HepG2 (cell line): Measurements from ENCODE around the gene LTB4R. TPM values are rescaled to one million over a fixed set of nuclear protein-coding genes. Genes with fewer than 3 reads are reported as not detected.

ENCODE experiments used
- ARID2 ChIP-seq: sonication (generic); formaldehyde crosslinking; IDR thresholded peaks from 2 replicates; pipeline ENCODE4 v1.8.1; 2022; ENCODE audit warnings: mild to moderate bottlenecking, missing genetic modification reagents, borderline replicate concordance
- ATRX ChIP-seq: sonication (generic); formaldehyde crosslinking; IDR thresholded peaks from 2 replicates; pipeline ENCODE4 v1.4.0; 2020; ENCODE audit warnings: missing genetic modification reagents, borderline replicate concordance
- CENPT ChIP-seq: sonication (generic); formaldehyde crosslinking; IDR thresholded peaks from 2 replicates; pipeline ENCODE4 v1.8.0; 2022; ENCODE audit warnings: low read depth, mild to moderate bottlenecking, moderate library complexity, missing genetic modification reagents
- DMTF1 ChIP-seq: sonication (generic); formaldehyde crosslinking; IDR thresholded peaks from 2 replicates; pipeline ENCODE4 v1.4.0; 2020; ENCODE audit warnings: mild to moderate bottlenecking, missing genetic modification reagents
- HDAC2 ChIP-seq: sonication (generic); formaldehyde crosslinking; IDR thresholded peaks from 2 replicates; pipeline ENCODE4 v1.4.0; 2020; ENCODE audit warnings: missing genetic modification reagents
- HOXA9 ChIP-seq: sonication (generic); formaldehyde crosslinking; IDR thresholded peaks from 2 replicates; pipeline ENCODE4 v1.8.1; 2022; ENCODE audit warnings: missing genetic modification reagents, mild to moderate bottlenecking, moderate library complexity, borderline replicate concordance
- HOXD1 ChIP-seq: sonication (generic); formaldehyde crosslinking; IDR thresholded peaks from 2 replicates; pipeline ENCODE4 v1.5.0; 2020; ENCODE audit warnings: missing genetic modification reagents
- MBNL3 ChIP-seq: fragments of 250-450 bp; sonication (Bioruptor Pico); conservative IDR thresholded peaks from 2 replicates; pipeline ENCODE4 v1.8.0; 2022; ENCODE audit warnings: mild to moderate bottlenecking, inconsistent platforms
- MIER3 ChIP-seq: IDR thresholded peaks from 2 replicates; pipeline ENCODE4 v1.6.1; 2016; ENCODE audit warnings: missing compliant biosample characterization, borderline replicate concordance
- MIXL1 ChIP-seq: IDR thresholded peaks from 2 replicates; pipeline ENCODE4 v1.6.1; 2016
- MLX ChIP-seq: IDR thresholded peaks from 2 replicates; pipeline ENCODE4 v1.6.1; 2016
- NFYB ChIP-seq: sonication (generic); formaldehyde crosslinking; IDR thresholded peaks from 2 replicates; pipeline ENCODE4 v1.4.0; 2020; ENCODE audit warnings: missing genetic modification reagents
- NPAS2 ChIP-seq: sonication (generic); formaldehyde crosslinking; IDR thresholded peaks from 2 replicates; pipeline ENCODE4 v1.8.0; 2022; ENCODE audit warnings: mild to moderate bottlenecking, missing genetic modification reagents, borderline replicate concordance
- SMAD3 ChIP-seq: sonication (generic); formaldehyde crosslinking; IDR thresholded peaks from 2 replicates; pipeline ENCODE4 v1.4.0; 2020; ENCODE audit warnings: missing genetic modification reagents
- TP53 ChIP-seq: sonication (generic); formaldehyde crosslinking; conservative IDR thresholded peaks from 2 replicates; pipeline ENCODE4 v1.4.0; 2020; ENCODE audit warnings: missing genetic modification reagents
- ZBTB38 ChIP-seq: sonication (generic); formaldehyde crosslinking; IDR thresholded peaks from 2 replicates; pipeline ENCODE4 v1.5.1; 2020; ENCODE audit warnings: mild to moderate bottlenecking, missing genetic modification reagents
- ZFP90 ChIP-seq: sonication (generic); formaldehyde crosslinking; IDR thresholded peaks from 2 replicates; pipeline ENCODE4 v1.8.0; 2022; ENCODE audit warnings: missing genetic modification reagents, mild to moderate bottlenecking, inconsistent platforms, borderline replicate concordance
- ZMAT3 ChIP-seq: sonication (generic); formaldehyde crosslinking; conservative IDR thresholded peaks from 2 replicates; pipeline ENCODE4 v1.7.0; 2021; ENCODE audit warnings: missing genetic modification reagents
- ZNF333 ChIP-seq: sonication (generic); formaldehyde crosslinking; IDR thresholded peaks from 2 replicates; pipeline ENCODE4 v1.4.0; 2020; ENCODE audit warnings: mild to moderate bottlenecking, missing genetic modification reagents, borderline replicate concordance
- ZNF367 ChIP-seq: sonication (generic); formaldehyde crosslinking; IDR thresholded peaks from 2 replicates; pipeline ENCODE4 v1.4.0; 2020; ENCODE audit warnings: missing genetic modification reagents, borderline replicate concordance
- ZNF431 ChIP-seq: sonication (generic); formaldehyde crosslinking; IDR thresholded peaks from 2 replicates; pipeline ENCODE4 v1.9.0; 2022; ENCODE audit warnings: missing genetic modification reagents, low read depth, mild to moderate bottlenecking, borderline replicate concordance
- ZNF567 ChIP-seq: sonication (generic); formaldehyde crosslinking; IDR thresholded peaks from 2 replicates; pipeline ENCODE4 v1.8.1; 2023; ENCODE audit warnings: mild to moderate bottlenecking, missing genetic modification reagents, borderline replicate concordance
- ZNF580 ChIP-seq: IDR thresholded peaks from 2 replicates; pipeline ENCODE4 v1.6.1; 2016; ENCODE audit warnings: low read depth, borderline replicate concordance
- ZNF678 ChIP-seq: sonication (generic); formaldehyde crosslinking; IDR thresholded peaks from 2 replicates; pipeline ENCODE4 v1.4.0; 2020; ENCODE audit warnings: mild to moderate bottlenecking, missing genetic modification reagents
- ZNF720 ChIP-seq: sonication (generic); formaldehyde crosslinking; IDR thresholded peaks from 2 replicates; pipeline ENCODE4 v1.4.0; 2020; ENCODE audit warnings: missing genetic modification reagents
- ZNF784 ChIP-seq: sonication (generic); formaldehyde crosslinking; IDR thresholded peaks from 2 replicates; pipeline ENCODE4 v1.5.1; 2020; ENCODE audit warnings: missing genetic modification reagents, mild to moderate bottlenecking, borderline replicate concordance
- polyA plus RNA-seq, 8 experiments: library from polyadenylated mRNA; depleted of rRNA in 3 of 8; stranded (reverse) in 7 of 8; unstranded in 1 of 8; fragments of >200 nt; fragmentation: Illumina TruSeq in 4 of 8; extraction: Trizol in 4 of 8; gene quantifications; 2 replicates each; pipeline versions ENCODE4 v1.2.1 to v1.2.3, GENCODE V29; 2011 to 2016; ENCODE audit warnings: low read depth in 4 of 8, missing spikeins in 1 of 8, mixed read lengths in 1 of 8; ENCODE audit not compliant: insufficient read depth in 1 of 8
- total RNA-seq, 5 experiments: library from RNA; depleted of rRNA; stranded (reverse); fragments of >200 nt; fragmentation: Illumina TruSeq; extraction: Trizol; gene quantifications; 2 replicates each; pipeline ENCODE4 v1.2.3, GENCODE V29; 2016; ENCODE audit warnings: low read depth in 1 of 5

Gene LTB4R
- total and polyA plus RNA-seq, 2 of the 13 experiments (the other 11 are each of a cell fraction or from before 2014, with no cell fraction given) = 3.2 to 8.2 TPM

- peak; percentile 4; the same call in 1 of the 2 replicates for TF ChIP-seq ZNF367
- TF ChIP-seq DMTF1 (CRISPR knock-in tag) = peak; percentile 27; the same call in 1 of the 2 replicates
- TF ChIP-seq ZNF580 = peak; percentile 94; the same call in 1 of the 2 replicates
- TF ChIP-seq MIXL1 (CRISPR knock-in tag) = no peak; the same call in 1 of the 2 replicates
- TF ChIP-seq ZNF333 (CRISPR knock-in tag) = peak; percentile 84
- no peak for TF ChIP-seq NPAS2 (CRISPR knock-in tag)
- TF ChIP-seq MBNL3 (CRISPR knock-in tag) = no peak
- TF ChIP-seq MIER3 (CRISPR knock-in tag) = peak; percentile 94
- TF ChIP-seq ATRX (CRISPR knock-in tag) = 0 out of 2 replicates have a peak, but pooled peaks have one; percentile 95
- TF ChIP-seq NFYB (CRISPR knock-in tag) = peak; percentile 59; the same call in 1 of the 2 replicates
- TF ChIP-seq ARID2 (CRISPR knock-in tag) = peak; percentile 73
- TF ChIP-seq ZNF678 = peak; percentile 87; the same call in 1 of the 2 replicates
- TF ChIP-seq TP53 (CRISPR knock-in tag) = no peak; the same call in none of the 2 replicates
- peak; percentile 11; the same call in 1 of the 2 replicates for TF ChIP-seq CENPT (CRISPR knock-in tag)
- TF ChIP-seq ZBTB38 (CRISPR knock-in tag) = peak; percentile 91
- peak; percentile 92 for TF ChIP-seq HDAC2 (CRISPR knock-in tag)
- no peak for TF ChIP-seq ZNF431 (CRISPR knock-in tag)
- TF ChIP-seq ZNF784 (CRISPR knock-in tag) = peak; percentile 100
- no peak for TF ChIP-seq ZNF720 (CRISPR knock-in tag)
- peak; percentile 88; the same call in 1 of the 2 replicates for TF ChIP-seq ZMAT3 (CRISPR knock-in tag)
- peak; percentile 99; the same call in 1 of the 2 replicates for TF ChIP-seq ZNF567 (CRISPR knock-in tag)
- no peak; the same call in 1 of the 2 replicates for TF ChIP-seq MLX
- TF ChIP-seq HOXD1 = peak; percentile 95
- TF ChIP-seq HOXA9 = no peak
- peak; percentile 98 for TF ChIP-seq ZFP90
- TF ChIP-seq SMAD3 (CRISPR knock-in tag) = peak; percentile 99
These were observed 11.8 kb upstream of the LTB4R start, which contains the start of the genes DHRS1 and NOP9 (continued) for GRCh38 chr14:24299255-24300191.
